Measurements from ENCODE around the gene GPC1.

The GPC1 gene

DNA sequence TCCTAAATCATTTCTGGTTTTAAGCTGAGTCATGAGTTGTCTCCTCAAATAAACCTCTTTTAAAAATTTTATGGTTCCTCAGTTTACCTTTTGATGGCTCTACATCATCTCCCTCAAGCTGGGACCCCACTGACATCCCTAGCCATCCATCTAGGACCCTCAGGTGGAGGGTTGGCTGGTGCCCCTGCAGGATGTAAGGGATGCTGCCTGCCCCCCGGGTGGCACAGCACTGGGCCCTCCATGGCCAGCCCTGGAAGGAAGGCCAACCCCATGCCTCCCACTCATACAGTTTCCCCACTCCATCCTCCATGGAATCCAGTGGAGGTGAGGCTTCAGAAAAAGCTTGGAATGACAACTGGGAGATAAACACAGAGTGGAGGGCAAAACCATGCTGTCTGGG is 17.2 kb upstream of the GPC1 start (continued):
- TF ChIP-seq, protein P1, sequence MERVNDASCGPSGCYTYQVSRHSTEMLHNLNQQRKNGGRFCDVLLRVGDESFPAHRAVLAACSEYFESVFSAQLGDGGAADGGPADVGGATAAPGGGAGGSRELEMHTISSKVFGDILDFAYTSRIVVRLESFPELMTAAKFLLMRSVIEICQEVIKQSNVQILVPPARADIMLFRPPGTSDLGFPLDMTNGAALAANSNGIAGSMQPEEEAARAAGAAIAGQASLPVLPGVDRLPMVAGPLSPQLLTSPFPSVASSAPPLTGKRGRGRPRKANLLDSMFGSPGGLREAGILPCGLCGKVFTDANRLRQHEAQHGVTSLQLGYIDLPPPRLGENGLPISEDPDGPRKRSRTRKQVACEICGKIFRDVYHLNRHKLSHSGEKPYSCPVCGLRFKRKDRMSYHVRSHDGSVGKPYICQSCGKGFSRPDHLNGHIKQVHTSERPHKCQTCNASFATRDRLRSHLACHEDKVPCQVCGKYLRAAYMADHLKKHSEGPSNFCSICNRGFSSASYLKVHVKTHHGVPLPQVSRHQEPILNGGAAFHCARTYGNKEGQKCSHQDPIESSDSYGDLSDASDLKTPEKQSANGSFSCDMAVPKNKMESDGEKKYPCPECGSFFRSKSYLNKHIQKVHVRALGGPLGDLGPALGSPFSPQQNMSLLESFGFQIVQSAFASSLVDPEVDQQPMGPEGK (tag by site-specific recombination; IDR thresholded peaks at IDR 0.05): no peak
- TF ChIP-seq EGR2 (tag by site-specific recombination; IDR thresholded peaks at IDR 0.05; ENCODE audit: low read depth): no peak
- TF ChIP-seq, protein P2, sequence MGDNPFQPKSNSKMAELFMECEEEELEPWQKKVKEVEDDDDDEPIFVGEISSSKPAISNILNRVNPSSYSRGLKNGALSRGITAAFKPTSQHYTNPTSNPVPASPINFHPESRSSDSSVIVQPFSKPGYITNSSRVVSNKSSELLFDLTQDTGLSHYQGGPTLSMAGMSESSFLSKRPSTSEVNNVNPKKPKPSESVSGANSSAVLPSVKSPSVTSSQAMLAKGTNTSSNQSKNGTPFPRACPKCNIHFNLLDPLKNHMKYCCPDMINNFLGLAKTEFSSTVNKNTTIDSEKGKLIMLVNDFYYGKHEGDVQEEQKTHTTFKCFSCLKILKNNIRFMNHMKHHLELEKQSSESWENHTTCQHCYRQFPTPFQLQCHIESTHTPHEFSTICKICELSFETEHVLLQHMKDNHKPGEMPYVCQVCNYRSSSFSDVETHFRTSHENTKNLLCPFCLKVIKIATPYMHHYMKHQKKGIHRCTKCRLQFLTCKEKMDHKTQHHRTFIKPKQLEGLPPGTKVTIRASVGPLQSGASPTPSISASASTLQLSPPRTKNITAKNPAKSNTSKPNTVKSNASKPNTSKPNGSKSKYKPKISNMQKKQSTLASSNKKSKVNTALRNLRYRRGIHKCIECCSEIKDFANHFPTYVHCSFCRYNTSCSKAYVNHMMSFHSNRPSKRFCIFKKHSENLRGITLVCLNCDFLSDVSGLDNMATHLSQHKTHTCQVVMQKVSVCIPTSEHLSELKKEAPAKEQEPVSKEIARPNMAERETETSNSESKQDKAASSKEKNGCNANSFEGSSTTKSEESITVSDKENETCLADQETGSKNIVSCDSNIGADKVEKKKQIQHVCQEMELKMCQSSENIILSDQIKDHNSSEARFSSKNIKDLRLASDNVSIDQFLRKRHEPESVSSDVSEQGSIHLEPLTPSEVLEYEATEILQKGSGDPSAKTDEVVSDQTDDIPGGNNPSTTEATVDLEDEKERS (tag by site-specific recombination; IDR thresholded peaks at IDR 0.05): no peak
- TF ChIP-seq ZNF768 (tag by site-specific recombination; IDR thresholded peaks at IDR 0.05): no peak
- TF ChIP-seq, protein P3, sequence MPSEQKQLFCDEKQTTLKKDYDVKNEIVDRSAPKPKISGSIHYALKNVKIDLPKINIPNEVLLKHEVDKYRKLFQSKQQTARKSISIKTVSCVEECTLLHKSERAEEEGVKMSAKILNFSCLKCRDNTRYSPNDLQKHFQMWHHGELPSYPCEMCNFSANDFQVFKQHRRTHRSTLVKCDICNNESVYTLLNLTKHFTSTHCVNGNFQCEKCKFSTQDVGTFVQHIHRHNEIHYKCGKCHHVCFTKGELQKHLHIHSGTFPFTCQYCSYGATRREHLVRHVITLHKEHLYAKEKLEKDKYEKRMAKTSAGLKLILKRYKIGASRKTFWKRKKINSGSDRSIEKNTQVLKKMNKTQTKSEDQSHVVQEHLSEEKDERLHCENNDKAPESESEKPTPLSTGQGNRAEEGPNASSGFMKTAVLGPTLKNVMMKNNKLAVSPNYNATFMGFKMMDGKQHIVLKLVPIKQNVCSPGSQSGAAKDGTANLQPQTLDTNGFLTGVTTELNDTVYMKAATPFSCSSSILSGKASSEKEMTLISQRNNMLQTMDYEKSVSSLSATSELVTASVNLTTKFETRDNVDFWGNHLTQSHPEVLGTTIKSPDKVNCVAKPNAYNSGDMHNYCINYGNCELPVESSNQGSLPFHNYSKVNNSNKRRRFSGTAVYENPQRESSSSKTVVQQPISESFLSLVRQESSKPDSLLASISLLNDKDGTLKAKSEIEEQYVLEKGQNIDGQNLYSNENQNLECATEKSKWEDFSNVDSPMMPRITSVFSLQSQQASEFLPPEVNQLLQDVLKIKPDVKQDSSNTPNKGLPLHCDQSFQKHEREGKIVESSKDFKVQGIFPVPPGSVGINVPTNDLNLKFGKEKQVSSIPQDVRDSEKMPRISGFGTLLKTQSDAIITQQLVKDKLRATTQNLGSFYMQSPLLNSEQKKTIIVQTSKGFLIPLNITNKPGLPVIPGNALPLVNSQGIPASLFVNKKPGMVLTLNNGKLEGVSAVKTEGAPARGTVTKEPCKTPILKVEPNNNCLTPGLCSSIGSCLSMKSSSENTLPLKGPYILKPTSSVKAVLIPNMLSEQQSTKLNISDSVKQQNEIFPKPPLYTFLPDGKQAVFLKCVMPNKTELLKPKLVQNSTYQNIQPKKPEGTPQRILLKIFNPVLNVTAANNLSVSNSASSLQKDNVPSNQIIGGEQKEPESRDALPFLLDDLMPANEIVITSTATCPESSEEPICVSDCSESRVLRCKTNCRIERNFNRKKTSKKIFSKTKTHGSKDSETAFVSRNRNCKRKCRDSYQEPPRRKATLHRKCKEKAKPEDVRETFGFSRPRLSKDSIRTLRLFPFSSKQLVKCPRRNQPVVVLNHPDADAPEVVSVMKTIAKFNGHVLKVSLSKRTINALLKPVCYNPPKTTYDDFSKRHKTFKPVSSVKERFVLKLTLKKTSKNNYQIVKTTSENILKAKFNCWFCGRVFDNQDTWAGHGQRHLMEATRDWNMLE (tag by site-specific recombination; conservative IDR thresholded peaks at IDR 0.05; ENCODE audit: low read depth): no peak
- TF ChIP-seq ZNF529 (tag by site-specific recombination; IDR thresholded peaks at IDR 0.05; ENCODE audit: insufficient replicate concordance): no peak
- no peak for TF ChIP-seq ZNF560 (tag by site-specific recombination; IDR thresholded peaks at IDR 0.05; ENCODE audit: borderline replicate concordance)
- no peak for TF ChIP-seq OVOL3 (tag by site-specific recombination; IDR thresholded peaks at IDR 0.05)
- TF ChIP-seq ZNF600 (tag by site-specific recombination; IDR thresholded peaks at IDR 0.05): no peak
- TF ChIP-seq, protein P4, sequence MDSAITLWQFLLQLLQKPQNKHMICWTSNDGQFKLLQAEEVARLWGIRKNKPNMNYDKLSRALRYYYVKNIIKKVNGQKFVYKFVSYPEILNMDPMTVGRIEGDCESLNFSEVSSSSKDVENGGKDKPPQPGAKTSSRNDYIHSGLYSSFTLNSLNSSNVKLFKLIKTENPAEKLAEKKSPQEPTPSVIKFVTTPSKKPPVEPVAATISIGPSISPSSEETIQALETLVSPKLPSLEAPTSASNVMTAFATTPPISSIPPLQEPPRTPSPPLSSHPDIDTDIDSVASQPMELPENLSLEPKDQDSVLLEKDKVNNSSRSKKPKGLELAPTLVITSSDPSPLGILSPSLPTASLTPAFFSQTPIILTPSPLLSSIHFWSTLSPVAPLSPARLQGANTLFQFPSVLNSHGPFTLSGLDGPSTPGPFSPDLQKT (IDR thresholded peaks at IDR 0.05; ENCODE audit: borderline replicate concordance, low read depth, low read length): no peak

DNA sequence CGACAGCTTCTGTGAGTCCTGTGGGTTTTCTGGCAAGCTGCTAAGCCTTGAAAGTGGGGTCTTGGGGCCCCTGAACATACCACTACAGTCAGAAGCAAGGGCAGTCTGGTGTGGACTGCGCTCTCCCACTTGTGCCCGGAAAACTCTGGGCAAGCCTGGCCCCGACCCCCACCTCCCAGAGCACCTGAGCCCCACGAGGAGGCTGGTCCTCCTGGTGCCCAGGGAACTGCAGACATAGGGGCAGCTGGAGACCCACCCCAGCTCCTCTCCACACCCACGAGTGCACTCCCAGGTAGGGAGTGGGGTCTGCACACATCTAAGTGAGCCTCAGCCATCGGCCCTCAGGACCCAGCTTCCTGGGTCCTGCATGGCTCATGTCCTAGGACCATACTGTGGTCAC is 16.2 kb upstream of the GPC1 start:
- TF ChIP-seq KLF8 (tag by site-specific recombination; IDR thresholded peaks at IDR 0.05) (no peak), ZNF624 (tag by site-specific recombination; IDR thresholded peaks at IDR 0.05) (no peak)
- Histone ChIP-seq H3K27ac (ENCODE audit: extremely low read depth, low read depth, low read length) (no peak overlapping the region), H3K9me3 (ENCODE audit: control insufficient read depth, insufficient read depth, low read depth, low read length) (no peaks in the 10 kb centered on the region), H3K4me3 (ENCODE audit: low read depth, low read length) (no peak overlapping the region), H3K36me3 (ENCODE audit: control insufficient read depth in 2 of 2, insufficient read depth in 1 of 2, low read length in 2 of 2) (no peaks in the 10 kb centered on the region), H3K4me1 (ENCODE audit: control insufficient read depth, insufficient read depth, low read length) (no peaks in the 10 kb centered on the region)
- ChIA-PET POLR2A (no interaction called here), CTCF (interaction anchor here (0.5 kb wide), 1 partner anchor 17 kb away, joined by 3 read pairs; no protein-coding TSS in a partner anchor)

All from HEK293 (cell line).